ENCODE data around the gene HDAC6.
A peak's percentile ranks its signal among the peaks of the same experiment; 100 is the strongest.
"Not testable (repeated sequence)": the region's sequence is repeated elsewhere in the genome, so short reads cannot be mapped to it uniquely, and the experiment has no call there.

The HDAC6 gene

GRCh38 chrX:48789366-48790220 is 12.3 kb upstream of the HDAC6 start:
- DNase-seq (ENCODE audit: low read depth, low spot score): no peak

DNA sequence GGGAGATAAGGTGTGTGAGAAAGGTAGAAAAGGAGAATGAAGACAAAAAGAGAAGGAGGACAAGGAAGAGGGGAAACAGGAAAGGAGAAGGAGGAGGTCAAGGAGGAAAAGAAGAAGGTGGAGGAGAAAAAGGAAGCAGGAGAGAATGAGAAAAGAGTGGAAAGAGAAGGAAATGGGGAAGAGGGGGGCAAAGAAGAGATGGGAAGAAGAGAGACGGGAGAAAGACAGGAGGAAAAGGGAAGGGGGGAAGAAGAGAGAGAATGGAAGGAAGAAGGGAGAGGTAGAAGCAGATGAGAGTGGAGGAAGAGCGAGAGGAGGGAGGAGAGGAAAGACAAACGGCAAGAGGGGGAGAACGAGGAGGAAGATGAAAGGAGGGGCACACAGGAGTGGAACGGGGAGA is 11.4 kb upstream of the HDAC6 start:
- no peak for DNase-seq (ENCODE audit: low read depth, low spot score)

- DNase-seq (ENCODE audit: low read depth, low spot score): no peak
These were observed 10.6 kb upstream of the HDAC6 start for GRCh38 chrX:48791063-48791820.

DNA sequence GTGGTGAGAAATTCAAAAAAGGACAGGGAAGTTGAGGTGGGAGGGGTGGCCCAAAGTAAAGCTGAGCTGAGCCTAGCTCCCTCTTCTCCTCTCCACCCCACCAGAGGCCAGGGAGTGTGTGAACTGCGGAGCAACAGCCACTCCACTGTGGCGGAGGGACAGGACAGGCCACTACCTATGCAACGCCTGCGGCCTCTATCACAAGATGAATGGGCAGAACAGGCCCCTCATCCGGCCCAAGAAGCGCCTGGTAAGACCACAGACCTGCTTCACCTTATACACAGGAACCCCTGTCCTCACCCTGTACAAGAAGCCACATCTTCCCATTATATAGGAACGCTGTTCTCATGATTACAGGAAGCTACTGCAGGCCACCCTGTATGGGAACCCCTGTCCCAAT is 9.6 kb upstream of the HDAC6 start:
- no peak for DNase-seq (ENCODE audit: low read depth, low spot score)

DNA sequence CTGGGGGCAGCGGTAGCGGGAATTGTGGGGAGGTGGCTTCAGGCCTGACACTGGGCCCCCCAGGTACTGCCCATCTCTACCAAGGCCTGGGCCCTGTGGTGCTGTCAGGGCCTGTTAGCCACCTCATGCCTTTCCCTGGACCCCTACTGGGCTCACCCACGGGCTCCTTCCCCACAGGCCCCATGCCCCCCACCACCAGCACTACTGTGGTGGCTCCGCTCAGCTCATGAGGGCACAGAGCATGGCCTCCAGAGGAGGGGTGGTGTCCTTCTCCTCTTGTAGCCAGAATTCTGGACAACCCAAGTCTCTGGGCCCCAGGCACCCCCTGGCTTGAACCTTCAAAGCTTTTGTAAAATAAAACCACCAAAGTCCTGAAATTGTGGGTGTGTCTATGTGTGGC is 7.9 kb upstream of the HDAC6 start:
- no peak for DNase-seq (ENCODE audit: low read depth, low spot score)

DNA sequence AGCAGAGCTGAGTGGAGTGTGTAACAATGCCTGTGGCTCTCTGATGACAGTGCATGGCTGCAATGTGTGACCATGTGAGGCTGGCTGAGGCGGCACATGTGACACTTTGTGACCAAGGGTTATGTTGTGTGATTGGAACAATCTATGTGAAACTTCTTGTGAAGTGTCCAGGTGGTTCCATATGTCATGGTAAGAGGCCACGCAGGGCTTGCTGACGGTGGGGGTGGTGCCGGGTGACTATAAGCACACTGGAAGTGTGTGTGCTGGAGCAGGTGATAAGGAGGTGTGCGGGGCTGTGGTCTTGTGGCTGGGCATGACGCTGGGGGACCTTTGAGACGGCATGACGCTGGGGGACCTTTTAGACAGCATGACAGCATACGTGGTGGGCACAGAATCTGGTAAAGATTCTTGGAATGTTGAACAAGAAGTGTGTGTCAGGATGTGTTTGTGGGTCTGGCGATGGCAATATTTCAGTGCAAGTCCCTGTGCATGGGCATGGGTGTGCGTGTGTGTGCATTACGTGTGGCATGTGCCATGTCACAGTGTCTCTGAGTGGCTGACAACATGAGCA is 7.4 kb upstream of the HDAC6 start:
- DNase-seq (ENCODE audit: low read depth, low spot score): no peak

GRCh38 chrX:48794911-48795515 is 6.9 kb upstream of the HDAC6 start:
- DNase-seq (ENCODE audit: low read depth, low spot score): peak; percentile 61

- DNase-seq (ENCODE audit: low read depth, low spot score): no peak
These were observed 3.5 kb upstream of the HDAC6 start for GRCh38 chrX:48798318-48798717.

- no peak for DNase-seq (ENCODE audit: low read depth, low spot score)
These were observed 1.1 kb upstream of the HDAC6 start for GRCh38 chrX:48800574-48801279.

DNA sequence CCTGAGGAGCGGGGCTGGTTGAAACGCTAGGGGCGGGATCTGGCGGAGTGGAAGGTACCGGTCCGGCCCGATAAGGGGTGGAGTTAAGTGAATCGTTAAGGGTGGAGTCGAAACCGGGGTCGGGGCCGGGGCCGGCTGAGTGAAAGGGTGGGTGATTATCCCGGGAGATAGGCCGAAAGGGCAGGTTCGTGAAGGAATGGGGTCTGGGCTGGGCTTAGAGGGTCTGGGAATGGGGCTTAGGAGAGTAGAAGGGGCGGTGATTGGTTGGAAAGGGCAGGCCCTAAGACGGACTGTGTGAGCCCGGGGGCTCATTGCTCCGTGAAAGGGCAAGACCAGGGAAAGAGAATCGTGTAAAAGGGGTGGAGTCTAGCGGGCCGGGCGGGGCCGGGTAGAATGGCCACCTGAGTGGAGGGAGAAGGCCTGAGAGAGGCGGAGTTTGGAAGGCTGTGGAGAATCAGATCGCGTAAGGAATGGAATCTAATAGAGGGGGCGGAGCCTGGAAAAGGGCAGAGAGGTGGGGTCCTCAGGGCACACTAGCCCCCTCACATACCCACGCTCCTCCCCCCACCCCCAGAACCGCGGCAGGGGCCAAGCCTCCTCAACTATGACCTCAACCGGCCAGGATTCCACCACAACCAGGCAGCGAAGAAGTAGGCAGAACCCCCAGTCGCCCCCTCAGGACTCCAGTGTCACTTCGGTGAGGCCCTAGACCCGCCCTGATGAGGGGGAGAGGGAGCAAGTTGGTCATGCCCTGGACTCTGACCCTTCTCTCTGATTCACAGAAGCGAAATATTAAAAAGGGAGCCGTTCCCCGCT is 430 bp downstream of the HDAC6 start:
- peak; percentile 98 for DNase-seq (ENCODE audit: low read depth, low spot score)

GRCh38 chrX:48802905-48803200 is 986 bp downstream of the HDAC6 start:
- peak; percentile 36 for DNase-seq (ENCODE audit: low read depth, low spot score)

DNA sequence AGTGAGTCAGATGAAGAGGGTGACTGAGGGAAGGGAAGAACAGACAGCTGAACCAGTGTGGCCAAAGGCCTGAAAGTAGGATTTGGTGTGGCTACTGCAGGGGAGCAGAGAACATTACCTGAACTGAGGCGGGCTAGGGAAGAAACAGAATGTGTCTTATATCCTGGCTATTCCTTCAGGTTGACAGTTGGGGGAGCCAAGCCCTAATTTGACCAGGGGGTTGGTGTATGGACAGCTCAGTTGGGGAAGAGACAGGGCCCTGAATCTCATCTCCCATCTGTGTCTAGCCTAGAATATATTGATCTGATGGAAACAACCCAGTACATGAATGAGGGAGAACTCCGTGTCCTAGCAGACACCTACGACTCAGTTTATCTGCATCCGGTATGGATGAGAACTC is 4.2 kb downstream of the HDAC6 start:
- no peak for DNase-seq (ENCODE audit: low read depth, low spot score)

- no peak for DNase-seq (ENCODE audit: low read depth, low spot score)
These were observed 11.8 kb downstream of the HDAC6 start for GRCh38 chrX:48813644-48814043.

- no peak for DNase-seq (ENCODE audit: low read depth, low spot score)
These were observed 12.9 kb downstream of the HDAC6 start for GRCh38 chrX:48814722-48815121.

DNA sequence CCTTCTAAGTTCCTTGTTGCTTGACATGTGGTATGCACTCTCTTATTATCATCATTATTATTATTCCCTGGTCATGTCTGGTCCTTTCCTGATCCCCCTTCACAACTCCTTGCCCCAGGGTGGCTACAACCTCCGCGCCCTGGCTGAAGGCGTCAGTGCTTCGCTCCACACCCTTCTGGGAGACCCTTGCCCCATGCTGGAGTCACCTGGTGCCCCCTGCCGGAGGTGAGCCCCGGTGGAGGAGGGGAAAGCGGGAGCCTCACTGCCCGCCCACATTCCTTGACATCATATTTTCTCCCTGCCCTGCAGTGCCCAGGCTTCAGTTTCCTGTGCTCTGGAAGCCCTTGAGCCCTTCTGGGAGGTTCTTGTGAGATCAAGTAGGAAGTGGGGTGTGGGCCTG is 13.4 kb downstream of the HDAC6 start:
- peak; percentile 60 for DNase-seq (ENCODE audit: low read depth, low spot score)

DNA sequence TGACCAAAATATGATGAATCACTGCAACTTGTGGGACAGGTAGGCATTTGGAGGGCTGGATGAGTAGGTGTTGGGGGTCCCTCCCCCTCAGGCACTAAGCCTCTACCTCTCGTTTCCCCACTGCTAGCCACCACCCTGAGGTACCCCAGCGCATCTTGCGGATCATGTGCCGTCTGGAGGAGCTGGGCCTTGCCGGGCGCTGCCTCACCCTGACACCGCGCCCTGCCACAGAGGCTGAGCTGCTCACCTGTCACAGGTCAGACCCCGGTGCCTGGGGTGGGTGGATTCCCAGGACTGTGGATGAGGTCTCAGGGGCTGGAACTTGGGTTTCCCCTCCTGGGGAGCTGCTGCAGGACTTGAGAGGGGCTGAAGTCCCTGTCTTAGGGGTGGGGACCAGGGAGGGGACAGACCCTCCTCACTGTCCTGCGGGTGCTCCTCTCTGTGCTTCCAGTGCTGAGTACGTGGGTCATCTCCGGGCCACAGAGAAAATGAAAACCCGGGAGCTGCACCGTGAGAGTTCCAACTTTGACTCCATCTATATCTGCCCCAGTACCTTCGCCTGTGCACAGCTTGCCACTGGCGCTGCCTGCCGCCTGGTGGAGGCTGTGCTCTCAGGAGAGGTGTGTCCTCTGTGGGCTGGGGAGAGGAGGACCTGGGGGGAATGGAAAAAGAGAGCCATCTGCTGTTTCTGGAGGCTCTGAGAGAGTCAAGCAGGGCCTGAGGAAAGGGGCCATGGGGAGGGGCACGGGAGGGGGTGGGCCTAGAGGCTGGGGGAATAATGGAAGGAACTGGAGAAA is 14.3 kb downstream of the HDAC6 start:
- DNase-seq (ENCODE audit: low read depth, low spot score): no peak

GRCh38 chrX:48818098-48818497 is 16.2 kb downstream of the HDAC6 start:
- DNase-seq (ENCODE audit: low read depth, low spot score): no peak

GRCh38 chrX:48818866-48819265 is 17.0 kb downstream of the HDAC6 start:
- DNase-seq (ENCODE audit: low read depth, low spot score): no peak

DNA sequence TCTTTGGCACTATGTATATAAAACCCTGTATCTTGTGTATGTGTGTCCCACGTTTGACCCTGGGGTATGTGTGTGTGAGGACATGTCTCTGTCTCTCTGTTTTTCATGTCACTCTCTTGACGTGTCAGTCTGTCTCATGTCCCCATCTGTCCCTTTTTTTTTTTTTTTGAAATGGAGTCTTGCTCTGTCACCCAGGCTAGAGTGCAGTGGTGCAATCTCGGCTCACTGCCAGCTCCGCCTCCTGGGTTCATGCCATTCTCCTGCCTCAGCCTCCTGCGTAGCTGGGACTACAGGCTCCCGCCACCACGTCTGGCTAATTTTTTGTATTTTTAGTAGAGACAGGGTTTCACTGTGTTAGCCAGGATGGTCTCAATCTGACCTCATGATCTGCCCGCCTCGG is 17.5 kb downstream of the HDAC6 start:
- not testable (repeated sequence) for DNase-seq (ENCODE audit: low read depth, low spot score)

GRCh38 chrX:48823053-48823452 is 21.2 kb downstream of the HDAC6 start:
- DNase-seq (ENCODE audit: low read depth, low spot score): peak; percentile 30
